HepG2 (cell line): Measurements from ENCODE around the gene RABEPK. TPM values are rescaled to one million over a fixed set of nuclear protein-coding genes. Genes with fewer than 3 reads are reported as not detected.
A peak's percentile ranks its signal among the peaks of the same experiment; 100 is the strongest.

Source experiments
- ATAC-seq: fragments of 200-7000 bp; cut with Tn5 transposase; 3 replicates; pipeline ENCODE4 v1.9.1; 2020; ENCODE audit warnings: mild to moderate bottlenecking, moderate library complexity
- BruUV-seq: library from RNA; stranded (reverse); fragments of 400-500 nt; replicated peaks from 2 replicates; lab custom pipeline; 2021; lab: Mats Ljungman, UMichigan
- CTCF ChIA-PET: fragments of 300-600 bp; formaldehyde crosslinking; extraction: SDS; loops from one replicate; lab custom pipeline; 2021; ENCODE audit warnings: low total read pairs, inconsistent platforms, low intra/inter-chr PET ratio; lab: Yijun Ruan, JAX
- POLR2A ChIA-PET: fragments of 350-600 bp; sonication (Branson Sonifier 250); formaldehyde crosslinking; loops from one replicate; lab custom pipeline; 2020; ENCODE audit warnings: antibody characterized with exemption, inconsistent platforms; lab: Yijun Ruan, JAX
- DNase-seq: peaks from one replicate; pipeline ENCODE4 v3.0.0-alpha.2; 2015; ENCODE audit warnings: low spot score
- FAIRE-seq: peaks from 3 replicates; lab custom pipeline; 2011; peaks lifted over from hg19 to GRCh38; lab: Jason Lieb, UNC
- H2AFZ ChIP-seq: one replicate; pipeline ENCODE4 v1.6.1; 2011; ENCODE audit warnings: low read length, inconsistent platforms
- H3K27ac ChIP-seq: fragments of 300-600 bp; 3 replicates; pipeline ENCODE4 v1.8.0; 2011; ENCODE audit warnings: mixed run types, mild to moderate bottlenecking, mixed read lengths, low read length, inconsistent platforms; ENCODE audit not compliant: insufficient read depth; ENCODE audit errors: extremely low read length
- H3K27me3 ChIP-seq, 2 experiments: fragments of 200-600 bp in 1 of 2; 2 replicates in 1 of 2; 3 replicates in 1 of 2; pipeline versions ENCODE4 v1.6.0 to v1.8.0; 2011; ENCODE audit warnings: low read length in 2 of 2, mild to moderate bottlenecking in 2 of 2, moderate library complexity in 2 of 2, inconsistent platforms in 1 of 2; ENCODE audit not compliant: insufficient read depth in 2 of 2, control insufficient read depth in 1 of 2
- H3K36me3 ChIP-seq, 2 experiments: fragments of 200-600 bp in 1 of 2; replicated peaks in 1 of 2; 2 replicates in 1 of 2; 3 replicates in 1 of 2; pipeline versions ENCODE4 v1.5.1 to v1.8.0; 2011; ENCODE audit warnings: low read length in 2 of 2, inconsistent platforms in 1 of 2; ENCODE audit not compliant: insufficient read depth in 2 of 2, control insufficient read depth in 1 of 2
- H3K4me1 ChIP-seq: 2 replicates; pipeline ENCODE4 v1.5.1; 2012; ENCODE audit warnings: low read length, inconsistent platforms; ENCODE audit not compliant: insufficient read depth
- H3K4me2 ChIP-seq: 2 replicates; pipeline ENCODE4 v1.6.0; 2011; ENCODE audit warnings: low read depth, low read length, inconsistent platforms
- H3K4me3 ChIP-seq, 3 experiments: fragments of 200-600 bp in 1 of 3; sonication (generic), shearing (Covaris generic) in 1 of 3; replicated peaks in 1 of 3; 2 replicates each; pipeline ENCODE4 v1.5.1; 2011 to 2016; ENCODE audit warnings: low read length in 3 of 3, inconsistent platforms in 2 of 3, low read depth in 2 of 3, mild to moderate bottlenecking in 2 of 3, control low read depth in 1 of 3, mixed read lengths in 1 of 3; ENCODE audit not compliant: insufficient read depth in 1 of 3
- H3K79me2 ChIP-seq: one replicate; pipeline ENCODE4 v1.6.1; 2011; ENCODE audit warnings: low read length, inconsistent platforms; ENCODE audit not compliant: insufficient read depth
- H3K9ac ChIP-seq: 2 replicates; pipeline ENCODE4 v1.6.0; 2011; ENCODE audit warnings: mild to moderate bottlenecking, low read depth, low read length, inconsistent platforms; ENCODE audit not compliant: insufficient read depth
- H3K9me3 ChIP-seq: 2 replicates; pipeline ENCODE4 v1.5.1; 2012; ENCODE audit warnings: mild to moderate bottlenecking, low read length
- H4K20me1 ChIP-seq: 2 replicates; pipeline ENCODE4 v1.6.0; 2011; ENCODE audit warnings: inconsistent platforms, mild to moderate bottlenecking, low read length, moderate library complexity; ENCODE audit not compliant: insufficient read depth
- CREB1 ChIP-seq, 2 experiments: fragments of 450-650 bp in 1 of 2; IDR thresholded peaks; 2 replicates each; pipeline ENCODE4 v1.6.1; 2016 to 2017; ENCODE audit warnings: control low read depth in 1 of 2, mild to moderate bottlenecking in 1 of 2, missing compliant biosample characterization in 1 of 2, missing genetic modification characterization in 1 of 2
- FOXA3 ChIP-seq: IDR thresholded peaks from 2 replicates; pipeline ENCODE4 v1.6.1; 2016; ENCODE audit warnings: missing genetic modification reagents, missing compliant biosample characterization
- FOXO4 ChIP-seq: sonication (generic); formaldehyde crosslinking; conservative IDR thresholded peaks from 2 replicates; pipeline ENCODE4 v1.8.1; 2023; ENCODE audit warnings: missing genetic modification reagents
- MLXIP ChIP-seq: sonication (generic); formaldehyde crosslinking; IDR thresholded peaks from 2 replicates; pipeline ENCODE4 v1.9.0; 2021; ENCODE audit warnings: missing genetic modification reagents, borderline replicate concordance
- PAWR ChIP-seq: sonication (generic); formaldehyde crosslinking; IDR thresholded peaks from 2 replicates; pipeline ENCODE4 v1.4.0; 2020; ENCODE audit warnings: missing genetic modification reagents, mild to moderate bottlenecking, borderline replicate concordance
- ZBTB1 ChIP-seq: sonication (generic); formaldehyde crosslinking; IDR thresholded peaks from 2 replicates; pipeline ENCODE4 v1.4.0; 2020; ENCODE audit warnings: missing genetic modification reagents, borderline replicate concordance
- ZFYVE20 ChIP-seq: sonication (generic); formaldehyde crosslinking; IDR thresholded peaks from 2 replicates; pipeline ENCODE4 v1.8.0; 2023; ENCODE audit warnings: low read depth, mild to moderate bottlenecking, moderate library complexity, missing genetic modification reagents, borderline replicate concordance
- ZNF101 ChIP-seq: sonication (generic); formaldehyde crosslinking; IDR thresholded peaks from 2 replicates; pipeline ENCODE4 v1.4.0; 2020; ENCODE audit warnings: mild to moderate bottlenecking, low read depth, missing genetic modification reagents, borderline replicate concordance
- ZNF121 ChIP-seq: sonication (generic); formaldehyde crosslinking; IDR thresholded peaks from 2 replicates; pipeline ENCODE4 v1.5.0; 2020; ENCODE audit warnings: mild to moderate bottlenecking, missing genetic modification reagents
- ZNF18 ChIP-seq: sonication (generic); formaldehyde crosslinking; IDR thresholded peaks from 2 replicates; pipeline ENCODE4 v1.8.0; 2022; ENCODE audit warnings: mild to moderate bottlenecking, missing genetic modification reagents; ENCODE audit not compliant: insufficient replicate concordance
- ZNF230 ChIP-seq: sonication (generic); formaldehyde crosslinking; IDR thresholded peaks from 2 replicates; pipeline ENCODE4 v1.4.0; 2020; ENCODE audit warnings: mild to moderate bottlenecking, missing genetic modification reagents
- ZNF605 ChIP-seq: sonication (generic); formaldehyde crosslinking; IDR thresholded peaks from 2 replicates; pipeline ENCODE4 v1.8.0; 2022; ENCODE audit warnings: mild to moderate bottlenecking, missing genetic modification reagents
- WGBS: methylation state at CpG from one replicate; pipeline ENCODE4 v1.1.6; 2017; ENCODE audit warnings: low lambda C conversion rate; 5-methylcytosine and 5-hydroxymethylcytosine counted together
- in situ Hi-C: cut with HindIII; loops from 2 replicates; pipeline ENCODE4 v1.10.0; 2017; ENCODE audit warnings: low pct_unique_long_range_greater_than_20kb; ENCODE audit not compliant: extremely low pct_ligation_motif_present
- intact Hi-C: fragments of 100-400 bp; cut with micrococcal nuclease; formaldehyde crosslinking; loops from one replicate; pipeline ENCODE4 v1.10.0; 2022; ENCODE audit not compliant: unreplicated experiment
- polyA plus RNA-seq, 8 experiments: library from polyadenylated mRNA; depleted of rRNA in 3 of 8; stranded (reverse) in 7 of 8; unstranded in 1 of 8; fragments of >200 nt; fragmentation: Illumina TruSeq in 4 of 8; extraction: Trizol in 4 of 8; gene quantifications; 2 replicates each; pipeline versions ENCODE4 v1.2.1 to v1.2.3, GENCODE V29; 2011 to 2016; ENCODE audit warnings: low read depth in 4 of 8, missing spikeins in 1 of 8, mixed read lengths in 1 of 8; ENCODE audit not compliant: insufficient read depth in 1 of 8
- total RNA-seq, 5 experiments: library from RNA; depleted of rRNA; stranded (reverse); fragments of >200 nt; fragmentation: Illumina TruSeq; extraction: Trizol; gene quantifications; 2 replicates each; pipeline ENCODE4 v1.2.3, GENCODE V29; 2016; ENCODE audit warnings: low read depth in 1 of 5

Gene RABEPK
- total and polyA plus RNA-seq, 2 of the 13 experiments (the other 11 are each of a cell fraction or from before 2014, with no cell fraction given): 75.5 to 90.0 TPM

- TF ChIP-seq ZFYVE20 (CRISPR knock-in tag) (no peak), ZNF121 (CRISPR knock-in tag) (peak; percentile 86), ZNF18 (CRISPR knock-in tag) (no peak), ZBTB1 (no peak), FOXA3 (no peak)
Observed at GRCh38 chr9:125239631-125240597, 39.6 kb downstream of the RABEPK start (continued).

GRCh38 chr9:125240649-125240999 is 40.3 kb downstream of the RABEPK start:
- in situ Hi-C loops (no loop called here), intact Hi-C loops (loop anchor here (2.0 kb wide), 2 partner anchors 40 to 56 kb away; partner anchors contain the start of gene RABEPK)
- 0% methylated on average over 16 of the region's 33 CpGs for WGBS
- DNase-seq: peak; percentile 19
- no peak for FAIRE-seq
- ChIA-PET POLR2A (interaction anchor here (0.6 to 3.1 kb wide), 22 partner anchors 9 to 471 kb away, joined by 3 to 73 read pairs (median 7); partner anchors contain the start of genes ARPC5L, GAPVD1 and RABEPK), CTCF (no interaction called here)
- peak overlapping the region; percentile 91 for H3K27ac ChIP-seq
- H3K4me2 ChIP-seq: peak overlapping the region; percentile 72
- peak; percentile 4 for ATAC-seq
- H3K4me3 ChIP-seq: peak overlapping the region; percentile 80 to 98 (median 97)
- H3K9ac ChIP-seq: peak overlapping the region; percentile 99
- H3K9me3 ChIP-seq: no peaks in the 10 kb centered on the region
- H4K20me1 ChIP-seq: peaks cover 50% of the 10 kb centered on the region
- peaks cover 55% of the 10 kb centered on the region for H3K4me1 ChIP-seq
- peaks cover 7 to 38% of the 10 kb centered on the region in 2 experiments for H3K36me3 ChIP-seq
- H3K27me3 ChIP-seq: no peaks in the 10 kb centered on the region; a peak in 1 of 5 replicates
- TSS peak; percentile 71 for BruUV-seq
- peaks cover 52% of the 10 kb centered on the region for H3K79me2 ChIP-seq
- no peak overlapping the region for H2AFZ ChIP-seq
- TF ChIP-seq FOXO4 (CRISPR knock-in tag) (peak; percentile 91; the same call in 1 of the 2 replicates), ZNF101 (CRISPR knock-in tag) (no peak), ZNF605 (peak; percentile 52; the same call in 1 of the 2 replicates), ZNF230 (CRISPR knock-in tag) (0 out of 2 replicates have a peak, but pooled peaks have one; percentile 41), CREB1 (IDR thresholded peaks at IDR 0.05) (no peak), CREB1 (CRISPR knock-in tag; IDR thresholded peaks at IDR 0.05) (0 out of 2 replicates have a peak, but pooled peaks have one; percentile 5), MLXIP (CRISPR knock-in tag) (no peak), PAWR (CRISPR knock-in tag) (no peak)
